HCT116 (cell line): ENCODE measurements around the gene ARHGAP28. TPM values are rescaled to one million over a fixed set of nuclear protein-coding genes. Genes with fewer than 3 reads are reported as not detected.

Experiments used
- ATAC-seq: fragments of 200-7000 bp; cut with Tn5 transposase; 2 replicates; pipeline ENCODE4 v1.9.1; 2020; ENCODE audit warnings: mild to moderate bottlenecking, moderate library complexity
- BruUV-seq: library from RNA; stranded (reverse); fragments of 400-500 nt; replicated peaks from 2 replicates; lab custom pipeline; 2021; lab: Mats Ljungman, UMichigan
- CTCF ChIA-PET: fragments of 300-600 bp; sonication (Branson Sonifier 250); formaldehyde crosslinking; loops from one replicate; lab custom pipeline; 2021; ENCODE audit warnings: antibody characterized with exemption; lab: Charles Lee
- POLR2A ChIA-PET: fragments of 300-600, 350-600 bp; sonication (Branson Sonifier 250); formaldehyde crosslinking; loops from one replicate; lab custom pipeline; 2021; ENCODE audit warnings: antibody characterized with exemption; lab: Charles Lee
- RAD21 ChIA-PET, 2 experiments: fragments of 300-600 bp; sonication (Branson Sonifier 250); formaldehyde crosslinking; loops; one replicate each; lab custom pipeline; 2023; ENCODE audit warnings: low total read pairs in 2 of 2; ENCODE audit not compliant: uncharacterized antibody in 2 of 2, unreplicated experiment in 2 of 2, low non-redundant PET in 1 of 2; lab: Charles Lee
- DNase-seq: peaks from one replicate; pipeline ENCODE4 v3.0.0-alpha.2; 2010; ENCODE audit warnings: low read depth, low spot score
- H2AFZ ChIP-seq: fragments of 200-600 bp; shearing (Covaris generic), sonication (generic); 2 replicates; pipeline ENCODE4 v1.6.1; 2017; ENCODE audit warnings: low read depth, mixed run types, mixed read lengths, antibody characterized with exemption, low read length; ENCODE audit not compliant: poor library complexity, severe bottlenecking
- H3K27ac ChIP-seq: 2 replicates; pipeline ENCODE4 v1.5.1; 2012; ENCODE audit warnings: low read depth, low read length
- H3K27me3 ChIP-seq: fragments of 200-600 bp; sonication (generic); 2 replicates; pipeline ENCODE4 v1.6.1; 2016; ENCODE audit warnings: mixed run types, low read length, mixed read lengths; ENCODE audit not compliant: insufficient read depth
- H3K36me3 ChIP-seq, 2 experiments: fragments of 200-500 bp in 1 of 2; fragments of 200-600 bp in 1 of 2; sonication (Bioruptor generic) in 1 of 2; sonication (generic) in 1 of 2; 2 replicates each; pipeline versions ENCODE4 v1.5.1 to v1.6.1; 2014 to 2016; ENCODE audit warnings: low read length in 2 of 2, inconsistent platforms in 1 of 2, mixed read lengths in 1 of 2, mixed run types in 1 of 2; ENCODE audit not compliant: insufficient read depth in 2 of 2, control insufficient read depth in 1 of 2
- H3K4me1 ChIP-seq, 2 experiments: fragments of 200-600 bp in 1 of 2; sonication (generic) in 1 of 2; 2 replicates each; pipeline versions ENCODE4 v1.5.1 to v1.6.1; 2012 to 2017; ENCODE audit warnings: low read length in 2 of 2, inconsistent platforms in 1 of 2, mild to moderate bottlenecking in 1 of 2, mixed read lengths in 1 of 2, mixed run types in 1 of 2, moderate library complexity in 1 of 2; ENCODE audit not compliant: insufficient read depth in 2 of 2, control insufficient read depth in 1 of 2
- H3K4me2 ChIP-seq: fragments of 200-600 bp; sonication (generic); 2 replicates; pipeline ENCODE4 v1.6.1; 2017; ENCODE audit warnings: mixed run types, low read length, mixed read lengths
- H3K4me3 ChIP-seq, 2 experiments: fragments of 200-600 bp in 1 of 2; sonication (generic) in 1 of 2; replicated peaks in 1 of 2; 2 replicates each; pipeline ENCODE4 v1.5.1; 2011 to 2016; ENCODE audit warnings: low read length in 2 of 2, control low read depth in 1 of 2, low read depth in 1 of 2, mild to moderate bottlenecking in 1 of 2, mixed read lengths in 1 of 2, mixed run types in 1 of 2
- H3K79me2 ChIP-seq: fragments of 200-600 bp; sonication (generic); 2 replicates; pipeline ENCODE4 v1.6.1; 2017; ENCODE audit warnings: mild to moderate bottlenecking, mixed run types, low read length, moderate library complexity, mixed read lengths; ENCODE audit not compliant: insufficient read depth
- H3K9ac ChIP-seq: fragments of 200-600 bp; sonication (generic); 2 replicates; pipeline ENCODE4 v1.6.1; 2016; ENCODE audit warnings: low read length, mixed read lengths
- H3K9me2 ChIP-seq: fragments of 200-600 bp; sonication (generic), shearing (Covaris generic); 2 replicates; pipeline ENCODE4 v1.6.1; 2017; ENCODE audit warnings: mixed run types, mild to moderate bottlenecking, moderate library complexity; ENCODE audit not compliant: insufficient read depth
- H3K9me3 ChIP-seq, 2 experiments: fragments of 200-500 bp in 1 of 2; fragments of 200-600 bp in 1 of 2; sonication (Bioruptor generic) in 1 of 2; sonication (generic) in 1 of 2; 2 replicates each; pipeline ENCODE4 v1.6.1; 2014 to 2017; ENCODE audit warnings: low read length in 2 of 2, mixed read lengths in 2 of 2, inconsistent platforms in 1 of 2, low read depth in 1 of 2, mild to moderate bottlenecking in 1 of 2, mixed run types in 1 of 2, moderate library complexity in 1 of 2; ENCODE audit not compliant: control insufficient read depth in 1 of 2, insufficient read depth in 1 of 2
- H4K20me1 ChIP-seq: fragments of 200-600 bp; sonication (generic), shearing (Covaris generic); 2 replicates; pipeline ENCODE4 v1.6.1; 2017; ENCODE audit warnings: mixed run types, mild to moderate bottlenecking, moderate library complexity; ENCODE audit not compliant: insufficient read depth
- ATF3 ChIP-seq: IDR thresholded peaks from 2 replicates; pipeline ENCODE4 v1.6.1; 2012
- CBX3 ChIP-seq: IDR thresholded peaks from 2 replicates; pipeline ENCODE4 v1.6.1; 2012; ENCODE audit warnings: low read depth
- CEBPB ChIP-seq: IDR thresholded peaks from 2 replicates; pipeline ENCODE4 v1.6.1; 2012; ENCODE audit warnings: low read depth
- MAX ChIP-seq: IDR thresholded peaks from 2 replicates; pipeline ENCODE4 v1.6.1; 2012
- SP1 ChIP-seq: IDR thresholded peaks from 2 replicates; pipeline ENCODE4 v1.6.1; 2012; ENCODE audit warnings: low read depth
- SRF ChIP-seq: IDR thresholded peaks from 2 replicates; pipeline ENCODE4 v1.6.1; 2012; ENCODE audit warnings: low read depth
- TCF7L2 ChIP-seq: IDR thresholded peaks from 2 replicates; pipeline ENCODE4 v1.7.0; 2011; ENCODE audit warnings: borderline replicate concordance, inconsistent platforms; ENCODE audit not compliant: insufficient read depth, insufficient read length; ENCODE audit errors: extremely low read depth
- YY1 ChIP-seq: IDR thresholded peaks from 2 replicates; pipeline ENCODE4 v1.6.1; 2011; ENCODE audit warnings: low read length, low read depth, moderate library complexity, mild to moderate bottlenecking; ENCODE audit not compliant: insufficient replicate concordance; ENCODE audit errors: extremely low read depth
- ZBTB33 ChIP-seq: IDR thresholded peaks from 2 replicates; pipeline ENCODE4 v1.6.1; 2011; ENCODE audit warnings: mild to moderate bottlenecking, low read length, moderate library complexity; ENCODE audit not compliant: insufficient replicate concordance; ENCODE audit errors: extremely low read depth
- ZFX ChIP-seq: fragments of 450-650 bp; IDR thresholded peaks from 2 replicates; pipeline ENCODE4 v1.6.1; 2017
- ZNF274 ChIP-seq: fragments of 200-500 bp; sonication (Bioruptor generic); IDR thresholded peaks from 2 replicates; pipeline ENCODE4 v1.6.1; 2014; ENCODE audit warnings: mild to moderate bottlenecking, low read depth, low read length, inconsistent platforms
- intact Hi-C: fragments of 100-400 bp; cut with micrococcal nuclease; formaldehyde crosslinking; loops from 2 replicates; pipeline ENCODE4 v1.10.0; 2022
- total RNA-seq: library from RNA; stranded (reverse); gene quantifications from one replicate; pipeline ENCODE4 v1.2.1, GENCODE V29; 2021; ENCODE audit not compliant: unreplicated experiment

Gene ARHGAP28
- total RNA-seq, 1 experiment from 2014 or later = not detected

- Histone ChIP-seq H3K9me3 (peaks cover 0 to 30% of the 10 kb centered on the region in 2 experiments; a peak in 1 of 4 replicates), H3K79me2 (no peaks in the 10 kb centered on the region), H3K9ac (no peak overlapping the region), H2AFZ (no peak overlapping the region), H3K27me3 (no peaks in the 10 kb centered on the region), H3K4me1 (no peaks in the 10 kb centered on the region), H3K9me2 (no peaks in the 10 kb centered on the region), H3K4me2 (no peak overlapping the region), H3K27ac (no peak overlapping the region), H4K20me1 (no peaks in the 10 kb centered on the region), H3K36me3 (no peaks in the 10 kb centered on the region), H3K4me3 (no peak overlapping the region)
- ChIA-PET POLR2A (no interaction called here), CTCF (interaction anchor here (1.6 kb wide), 1 partner anchor 137 kb away, joined by 5 read pairs; no protein-coding TSS in a partner anchor), RAD21 (no interaction called here)
- no TSS peak for BruUV-seq
- intact Hi-C loops = loop anchor here (5.0 to 10.0 kb wide), 2 partner anchors 343 to 1010 kb away; no protein-coding TSS in a partner anchor
- ATAC-seq (no peak), DNase-seq (no peak)
- TF ChIP-seq CBX3 = no peak
- no peak for TF ChIP-seq ATF3
- TF ChIP-seq ZNF274 = no peak
- TF ChIP-seq ZBTB33 = no peak
- TF ChIP-seq SP1 = no peak
- TF ChIP-seq YY1 = no peak
- no peak for TF ChIP-seq ZFX
- TF ChIP-seq CEBPB = no peak
- TF ChIP-seq SRF = no peak
- TF ChIP-seq MAX = no peak
- no peak for TF ChIP-seq TCF7L2
Measured at GRCh38 chr18:6885006-6885481, 155.5 kb downstream of the ARHGAP28 start.
